Ureter (tissue), 1 donor: ENCODE data around the gene CDKN3. TPM values are rescaled to one million over a fixed set of nuclear protein-coding genes. Genes with fewer than 3 reads are reported as not detected.

Source experiments
- DNase-seq: peaks from one replicate; pipeline ENCODE4 v3.0.0-alpha.2; 2020; ENCODE audit warnings: low spot score
- total RNA-seq: library from RNA; stranded (reverse); gene quantifications from one replicate; pipeline ENCODE4 v1.2.4, GENCODE V29; 2023
- donor health status: DM: yes; HTN: yes; CAD: no.

Gene CDKN3
- total RNA-seq: 2.4 TPM

DNA sequence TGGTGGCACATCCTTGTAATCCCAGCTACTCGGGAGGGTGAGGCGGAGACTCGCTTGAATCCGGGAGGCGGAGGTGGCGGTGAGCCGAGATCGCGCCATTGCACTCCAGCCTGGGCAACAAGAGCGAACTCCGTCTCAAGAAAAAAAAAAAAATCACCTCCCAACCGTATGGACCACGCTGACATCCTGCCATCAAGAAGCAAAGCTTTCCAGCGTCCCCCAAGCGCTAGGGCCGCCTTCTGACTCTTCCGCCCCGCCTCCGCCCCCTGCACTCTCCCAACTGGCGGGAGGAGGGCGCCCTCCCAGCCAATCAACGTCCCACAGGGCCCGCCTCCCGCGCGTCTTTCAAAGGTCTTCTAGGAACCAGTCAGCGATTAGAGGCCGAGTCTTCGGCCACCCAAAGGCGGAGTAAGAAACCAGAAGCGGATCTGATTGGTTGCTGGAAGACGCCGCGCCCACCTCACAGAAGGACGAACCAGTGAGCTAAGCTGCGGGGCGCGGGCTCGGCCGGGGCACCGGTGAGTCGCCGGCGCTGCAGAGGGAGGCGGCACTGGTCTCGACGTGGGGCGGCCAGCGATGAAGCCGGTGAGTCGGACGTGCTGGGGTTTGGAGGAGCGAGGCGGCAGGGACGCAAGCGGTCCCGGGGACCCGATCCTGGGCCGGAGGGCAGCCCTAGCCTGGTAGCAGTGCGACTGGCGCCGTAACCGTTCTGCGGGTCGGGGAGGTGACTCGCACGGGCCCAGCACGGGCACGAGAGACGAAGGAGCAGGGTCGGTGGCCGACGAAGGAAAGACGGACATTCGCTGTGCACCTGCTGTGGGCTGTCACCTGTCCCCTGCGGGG, at the start of gene CDKN3:
TSS of gene CDKN3 (plus strand) at position 515 of the 843 bp plus-strand sequence. CDS start at position 577, 62 bp downstream.
- DNase-seq: peak; percentile 98

GRCh38 chr14:54347044-54347443, 49.8 kb upstream of the CDKN3 start:
- DNase-seq: no peak

GRCh38 chr14:54348001-54348611, 48.7 kb upstream of the CDKN3 start:
- no peak for DNase-seq

- no peak for DNase-seq
These were observed 47.7 kb upstream of the CDKN3 start for GRCh38 chr14:54348923-54349620.

DNA sequence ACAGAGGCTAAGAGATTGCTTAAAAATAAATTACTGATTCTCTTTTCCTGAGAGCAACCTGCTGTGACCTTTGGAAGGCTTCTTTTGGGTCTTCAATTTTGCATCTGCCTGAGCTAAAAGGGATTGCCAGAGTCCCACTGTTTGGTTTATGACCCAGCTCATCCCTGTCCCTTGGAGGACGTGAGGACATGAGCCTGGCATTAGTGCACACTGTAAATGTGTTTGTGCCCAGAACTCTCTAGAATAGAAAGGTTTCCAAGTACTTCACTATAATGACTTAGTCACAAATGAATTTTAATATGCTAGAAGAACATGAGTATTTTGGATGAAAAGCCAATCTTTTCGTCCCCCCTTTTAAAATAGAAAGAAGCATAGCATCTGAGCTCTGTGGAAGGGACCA, 47.1 kb upstream of the CDKN3 start:
- no peak for DNase-seq

GRCh38 chr14:54350203-54350602, 46.6 kb upstream of the CDKN3 start:
- no peak for DNase-seq

GRCh38 chr14:54353266-54353665, 43.5 kb upstream of the CDKN3 start:
- no peak for DNase-seq

- DNase-seq: no peak
These were observed 43.1 kb upstream of the CDKN3 start for GRCh38 chr14:54353694-54354093.

GRCh38 chr14:54354096-54354495, 42.7 kb upstream of the CDKN3 start:
- DNase-seq: no peak

- DNase-seq: no peak
These were observed 41.7 kb upstream of the CDKN3 start for GRCh38 chr14:54354968-54355641.

DNA sequence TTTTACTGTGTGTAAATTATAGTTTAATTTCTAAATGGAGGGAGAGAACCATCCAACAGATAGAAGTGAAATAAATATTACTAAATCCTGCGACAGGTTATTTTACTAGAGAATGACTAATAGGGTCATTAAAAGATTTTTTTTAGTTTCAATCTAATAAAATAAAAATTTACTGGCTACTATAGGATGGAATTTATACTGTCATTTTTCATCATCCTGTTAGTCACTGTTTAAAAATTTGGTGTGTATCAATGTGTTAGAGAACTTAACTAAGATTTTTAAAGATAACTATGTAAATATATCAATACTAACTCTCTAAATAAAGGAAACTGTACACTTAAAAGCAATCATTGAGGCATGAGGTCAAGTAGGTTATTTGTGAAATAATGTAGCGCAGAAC, 41.1 kb upstream of the CDKN3 start:
- no peak for DNase-seq

GRCh38 chr14:54356172-54356571, 40.6 kb upstream of the CDKN3 start:
- DNase-seq: no peak

DNA sequence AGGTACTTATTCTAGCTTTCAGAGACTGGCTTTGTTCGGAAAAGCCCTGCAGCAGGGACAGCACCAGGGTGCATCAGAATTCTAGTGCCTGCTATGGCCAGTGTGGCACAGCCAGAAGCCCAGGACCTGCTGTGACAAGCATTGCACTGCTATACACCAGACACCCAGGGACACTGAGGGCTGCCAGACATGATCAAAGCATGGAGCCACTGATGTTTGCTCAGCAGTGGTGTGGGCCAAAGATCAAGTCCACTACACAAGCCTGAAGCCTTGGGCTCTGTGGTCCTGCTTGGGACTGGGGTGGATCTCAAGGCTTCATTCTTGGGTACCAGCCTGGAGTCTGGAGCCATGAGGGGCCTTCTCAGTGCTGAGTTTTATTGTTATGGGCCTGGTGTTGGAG, 36.1 kb upstream of the CDKN3 start:
- no peak for DNase-seq

DNA sequence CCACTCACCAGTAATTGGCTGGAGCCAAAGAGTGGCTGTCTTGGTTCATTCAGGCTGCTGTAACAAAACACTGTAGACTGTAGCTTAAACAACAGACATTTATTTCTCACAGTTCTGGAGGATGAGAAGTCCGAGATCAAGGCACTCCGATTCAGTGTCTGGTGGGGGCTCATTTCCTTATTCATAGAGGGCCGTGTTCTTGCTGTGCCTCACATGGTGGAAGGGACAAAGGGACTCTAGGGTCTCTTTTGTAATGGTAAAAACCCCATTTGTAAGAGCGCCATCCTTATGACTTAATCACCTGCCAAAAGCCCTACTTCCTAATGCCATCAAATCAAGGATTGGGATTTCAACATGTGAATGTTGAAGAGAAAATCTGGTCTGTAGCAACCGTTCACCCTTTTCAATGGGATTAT, 34.7 kb upstream of the CDKN3 start:
- no peak for DNase-seq

DNA sequence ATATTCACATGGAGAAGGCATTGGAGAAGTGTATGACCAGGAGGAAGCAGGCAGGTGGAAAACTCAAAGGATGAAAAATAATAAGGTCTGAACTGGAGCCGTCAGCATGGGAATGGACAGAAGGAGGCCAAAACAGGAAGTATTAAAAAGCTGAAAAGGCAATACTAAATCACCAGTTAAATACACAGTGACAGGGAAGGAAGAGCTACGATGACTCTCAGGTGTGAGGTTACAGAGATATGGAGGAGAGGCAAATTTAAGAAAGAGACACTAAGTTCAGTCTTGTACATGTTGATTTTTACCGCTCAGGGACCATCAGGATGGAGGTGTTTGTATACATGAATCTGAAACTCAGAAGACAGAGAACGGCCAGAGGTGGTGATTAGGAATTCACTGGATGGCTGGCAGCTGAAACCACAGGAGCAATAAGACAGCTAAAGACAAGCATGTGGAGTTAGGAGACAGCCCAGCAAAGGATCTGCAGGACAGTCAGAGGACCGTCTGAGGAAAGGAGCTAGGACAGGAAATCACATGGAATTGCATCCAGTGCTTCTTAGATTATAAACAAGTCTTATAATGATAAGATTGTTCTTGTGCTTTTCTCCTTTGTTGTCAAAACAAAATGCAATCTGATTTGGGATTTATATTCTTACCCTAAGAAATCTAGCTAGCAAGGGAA, 33.9 kb upstream of the CDKN3 start:
- no peak for DNase-seq

GRCh38 chr14:54364555-54365415, 32.0 kb upstream of the CDKN3 start:
- no peak for DNase-seq

DNA sequence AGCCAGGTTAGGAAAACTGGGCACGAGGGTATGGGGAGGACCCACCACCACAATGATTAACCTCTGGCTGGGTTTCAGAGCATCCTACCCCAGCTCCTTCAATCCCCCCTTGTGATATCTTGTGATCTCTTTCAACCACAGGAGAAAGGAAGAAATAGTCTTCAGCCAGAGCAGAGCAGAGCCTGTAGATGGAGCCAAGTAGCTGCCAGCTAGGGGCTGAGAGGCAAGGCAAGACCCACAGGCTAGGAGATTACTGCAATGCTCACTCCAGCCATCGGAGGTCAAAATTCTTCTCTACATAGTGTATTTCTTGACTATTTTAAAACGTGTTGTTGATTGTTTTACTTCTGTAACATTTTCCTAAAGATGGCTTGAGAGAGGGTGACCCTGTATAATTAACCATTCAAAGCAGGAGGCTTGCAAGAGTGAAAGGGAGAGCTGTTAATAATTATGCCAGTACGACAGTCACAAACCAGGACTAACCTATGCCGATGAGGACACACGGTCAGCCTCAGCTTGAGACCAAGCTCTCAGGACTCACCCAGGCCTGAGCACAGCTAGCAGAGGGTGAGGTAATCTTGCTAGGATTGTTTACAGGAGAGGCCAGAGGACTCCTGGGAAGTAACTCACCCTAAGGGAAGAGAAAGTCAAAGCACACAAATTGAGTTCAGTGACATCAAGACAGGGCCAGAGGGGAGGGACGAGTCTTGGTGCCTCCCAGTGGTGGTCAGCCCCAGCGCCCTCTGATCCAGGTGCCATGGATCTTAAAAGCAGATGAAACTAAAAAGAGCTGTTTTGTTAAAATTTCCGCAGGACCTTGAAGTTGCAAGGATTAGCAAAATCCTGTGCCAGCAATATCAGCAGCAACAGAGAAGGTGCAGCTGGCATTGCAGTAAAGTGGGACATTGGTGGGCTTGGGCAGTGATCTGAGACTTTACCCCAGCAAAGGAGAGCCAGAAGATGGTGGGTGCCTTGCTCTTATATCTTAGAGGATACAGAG, 29.8 kb upstream of the CDKN3 start:
- no peak for DNase-seq

GRCh38 chr14:54368291-54368690, 28.5 kb upstream of the CDKN3 start:
- DNase-seq: no peak

DNA sequence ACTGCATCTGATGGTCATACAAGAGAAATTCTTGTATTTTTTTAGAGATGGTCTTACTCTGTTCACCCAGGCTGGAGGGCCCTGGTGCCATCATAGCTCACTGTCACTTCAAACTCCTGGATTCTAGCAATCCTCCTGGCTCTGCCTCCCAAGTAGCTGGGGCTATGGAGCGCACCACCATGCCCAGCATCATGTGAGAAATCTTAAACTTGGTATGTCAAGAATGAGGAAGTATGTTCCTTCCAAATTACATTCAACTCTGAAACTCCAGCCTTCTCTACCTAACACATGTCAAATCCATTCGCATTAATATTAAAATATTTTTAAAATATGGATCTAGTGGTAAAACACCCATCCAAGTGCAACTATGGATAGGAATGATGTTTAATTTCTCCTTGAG, 27.5 kb upstream of the CDKN3 start:
- DNase-seq: no peak
